HG02588 (cell line): Measurements from ENCODE around the gene TUBGCP2.
"Not testable (repeated sequence)": the region's sequence is repeated elsewhere in the genome, so short reads cannot be mapped to it uniquely, and the experiment has no call there.

ENCODE experiments used
- ATAC-seq: cut with Tn5 transposase; IDR thresholded peaks from one replicate; pipeline ENCODE4 v1.9.1; 2021; ENCODE audit warnings: mild to moderate bottlenecking, moderate library complexity; ENCODE audit not compliant: unreplicated experiment

Gene TUBGCP2

GRCh38 chr10:133235265-133235855, 73.3 kb downstream of the TUBGCP2 start:
- no peak for ATAC-seq

GRCh38 chr10:133234796-133235195, 73.9 kb downstream of the TUBGCP2 start:
- not testable (repeated sequence) for ATAC-seq

- no peak for ATAC-seq
These were observed 76.6 kb downstream of the TUBGCP2 start for GRCh38 chr10:133231946-133232574.

GRCh38 chr10:133231244-133231945, 77.3 kb downstream of the TUBGCP2 start:
- no peak for ATAC-seq

- ATAC-seq, result no peak
These were observed 78.1 kb downstream of the TUBGCP2 start for GRCh38 chr10:133230387-133231195.

- ATAC-seq, result no peak
These were observed 78.7 kb downstream of the TUBGCP2 start, which contains the start of gene UTF1 for GRCh38 chr10:133230044-133230361. Gene UTF1 (plus strand): TSS chr10:133230217. CDS start chr10:133230289, 72 bp downstream.

- no peak for ATAC-seq
These were observed 79.2 kb downstream of the TUBGCP2 start for GRCh38 chr10:133229265-133230043.
